Cardiac muscle cell (in vitro differentiated cells and primary cell): ENCODE measurements around the gene DIPK1A. TPM values are rescaled to one million over a fixed set of nuclear protein-coding genes. Genes with fewer than 3 reads are reported as not detected.

ENCODE experiments used
- DNase-seq, 2 donors: peaks; one replicate each; pipeline versions ENCODE4 v3.0.0 to v3.0.0-alpha.2; 2010 to 2017; ENCODE audit warnings: low read depth in 1 of 2, low spot score in 1 of 2
- H3K27ac ChIP-seq: fragments of 200-600 bp; sonication (generic); 2 replicates; pipeline ENCODE4 v1.5.1; 2016
- H3K27me3 ChIP-seq: fragments of 200-600 bp; sonication (generic); 2 replicates; pipeline ENCODE4 v1.6.0; 2016; ENCODE audit warnings: control low read depth
- H3K36me3 ChIP-seq: fragments of 200-600 bp; sonication (generic); 2 replicates; pipeline ENCODE4 v1.5.1; 2016; ENCODE audit warnings: control low read depth
- H3K4me1 ChIP-seq: fragments of 200-600 bp; sonication (generic); 2 replicates; pipeline ENCODE4 v1.8.1; 2017; ENCODE audit warnings: low read depth, mild to moderate bottlenecking, mixed run types
- H3K4me3 ChIP-seq: fragments of 200-600 bp; sonication (generic); 2 replicates; pipeline ENCODE4 v1.5.1; 2016; ENCODE audit warnings: mild to moderate bottlenecking
- H3K9me3 ChIP-seq: fragments of 200-600 bp; sonication (generic); 2 replicates; pipeline ENCODE4 v1.5.1; 2017; ENCODE audit warnings: low read depth, mild to moderate bottlenecking, control low read depth
- polyA plus RNA-seq: library from polyadenylated mRNA; unstranded; fragments of >200 nt; fragmentation: Nextera tagmentation; extraction: Ambion mirVana; gene quantifications from 2 replicates; pipeline ENCODE4 v1.2.1, GENCODE V29; 2016
- total RNA-seq: library from RNA; depleted of rRNA; stranded (reverse); fragments of >200 nt; gene quantifications from 2 replicates; pipeline ENCODE4 v1.2.3, GENCODE V29; 2016
- TF ChIP-seq, protein P1 (sequence below): IDR thresholded peaks from 2 replicates; pipeline ENCODE4 v1.5.1; 2012; ENCODE audit warnings: low read depth, mild to moderate bottlenecking, low read length

Gene DIPK1A
- total and polyA plus RNA-seq, 2 experiments from 2014 or later = 7.7 to 16.6 TPM

DNA sequence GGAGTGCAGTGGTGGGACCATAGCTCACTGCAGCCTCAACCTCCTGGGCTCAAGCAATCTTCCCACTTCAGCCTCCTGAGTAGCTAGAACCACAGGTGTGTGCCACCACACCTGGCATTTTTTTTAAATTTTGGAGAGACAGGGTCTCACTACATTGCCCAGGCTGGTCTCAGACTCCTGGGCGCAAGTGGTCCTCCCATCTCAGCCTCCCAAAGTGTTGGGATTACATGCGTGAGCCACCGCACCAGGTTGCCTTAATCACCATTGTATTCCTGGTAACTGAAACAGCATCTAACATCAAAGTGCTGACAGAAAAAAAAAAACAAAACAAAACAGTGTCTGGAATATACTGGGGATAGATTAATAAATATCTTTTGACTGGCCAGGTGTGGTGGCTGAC, 111.2 kb downstream of the DIPK1A start:
- no peak for DNase-seq
- H3K4me3 ChIP-seq = no peak overlapping the region
- peaks cover 3% of the 10 kb centered on the region for H3K36me3 ChIP-seq
- H3K4me1 ChIP-seq = no peaks in the 10 kb centered on the region
- H3K27me3 ChIP-seq = no peaks in the 10 kb centered on the region
- H3K27ac ChIP-seq = no peak overlapping the region
- TF ChIP-seq, protein P1, sequence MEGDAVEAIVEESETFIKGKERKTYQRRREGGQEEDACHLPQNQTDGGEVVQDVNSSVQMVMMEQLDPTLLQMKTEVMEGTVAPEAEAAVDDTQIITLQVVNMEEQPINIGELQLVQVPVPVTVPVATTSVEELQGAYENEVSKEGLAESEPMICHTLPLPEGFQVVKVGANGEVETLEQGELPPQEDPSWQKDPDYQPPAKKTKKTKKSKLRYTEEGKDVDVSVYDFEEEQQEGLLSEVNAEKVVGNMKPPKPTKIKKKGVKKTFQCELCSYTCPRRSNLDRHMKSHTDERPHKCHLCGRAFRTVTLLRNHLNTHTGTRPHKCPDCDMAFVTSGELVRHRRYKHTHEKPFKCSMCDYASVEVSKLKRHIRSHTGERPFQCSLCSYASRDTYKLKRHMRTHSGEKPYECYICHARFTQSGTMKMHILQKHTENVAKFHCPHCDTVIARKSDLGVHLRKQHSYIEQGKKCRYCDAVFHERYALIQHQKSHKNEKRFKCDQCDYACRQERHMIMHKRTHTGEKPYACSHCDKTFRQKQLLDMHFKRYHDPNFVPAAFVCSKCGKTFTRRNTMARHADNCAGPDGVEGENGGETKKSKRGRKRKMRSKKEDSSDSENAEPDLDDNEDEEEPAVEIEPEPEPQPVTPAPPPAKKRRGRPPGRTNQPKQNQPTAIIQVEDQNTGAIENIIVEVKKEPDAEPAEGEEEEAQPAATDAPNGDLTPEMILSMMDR = no peak
- H3K9me3 ChIP-seq = no peaks in the 10 kb centered on the region

DNA sequence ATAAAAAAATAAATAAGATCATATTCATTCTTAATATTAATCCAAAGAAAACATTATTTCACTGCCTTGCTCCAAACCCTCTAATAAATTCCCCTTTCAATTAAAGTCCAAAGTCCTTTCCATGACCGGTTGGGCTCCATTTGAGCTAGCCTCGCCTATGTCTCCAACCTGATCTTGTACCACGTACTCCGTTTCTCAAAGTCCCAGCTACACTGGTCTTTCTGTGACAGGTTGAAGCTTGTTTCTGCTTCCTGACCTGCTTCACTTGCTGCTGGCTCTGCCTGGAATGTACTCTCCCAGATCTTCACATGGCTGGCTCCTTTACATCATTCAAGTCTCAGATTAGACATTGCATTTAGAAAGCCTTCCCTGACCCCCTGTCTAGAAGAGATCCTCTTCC, 113.1 kb downstream of the DIPK1A start:
- no peak for DNase-seq
- Histone ChIP-seq H3K27me3 (no peaks in the 10 kb centered on the region), H3K36me3 (peaks cover 16% of the 10 kb centered on the region), H3K27ac (no peak overlapping the region), H3K4me1 (no peaks in the 10 kb centered on the region), H3K9me3 (no peaks in the 10 kb centered on the region), H3K4me3 (no peak overlapping the region)
- TF ChIP-seq, protein P1 = no peak

DNA sequence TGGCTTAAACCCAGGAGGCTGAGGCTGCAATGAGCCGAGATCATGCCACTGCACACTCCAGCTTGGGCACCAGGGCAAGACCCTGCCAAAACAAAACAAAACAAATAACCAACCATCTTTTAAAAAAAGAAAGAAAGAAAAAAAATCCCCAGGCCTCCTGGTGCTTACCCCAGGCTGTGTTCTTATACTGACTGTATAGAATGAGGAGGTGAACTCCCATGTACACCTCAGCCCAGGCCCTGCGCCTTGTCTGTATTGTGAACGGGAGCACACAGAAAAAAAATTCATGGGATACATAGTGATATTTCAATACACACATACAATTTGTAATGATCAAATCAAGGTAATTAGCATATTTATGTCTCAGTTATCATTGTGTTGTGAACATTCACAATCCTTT, 115.4 kb downstream of the DIPK1A start:
- H3K4me1 ChIP-seq = no peaks in the 10 kb centered on the region
- no peak for DNase-seq
- no peaks in the 10 kb centered on the region for H3K9me3 ChIP-seq
- no peaks in the 10 kb centered on the region for H3K27me3 ChIP-seq
- TF ChIP-seq, protein P1 = no peak
- no peak overlapping the region for H3K27ac ChIP-seq
- H3K36me3 ChIP-seq = peaks cover 39% of the 10 kb centered on the region
- no peak overlapping the region for H3K4me3 ChIP-seq

DNA sequence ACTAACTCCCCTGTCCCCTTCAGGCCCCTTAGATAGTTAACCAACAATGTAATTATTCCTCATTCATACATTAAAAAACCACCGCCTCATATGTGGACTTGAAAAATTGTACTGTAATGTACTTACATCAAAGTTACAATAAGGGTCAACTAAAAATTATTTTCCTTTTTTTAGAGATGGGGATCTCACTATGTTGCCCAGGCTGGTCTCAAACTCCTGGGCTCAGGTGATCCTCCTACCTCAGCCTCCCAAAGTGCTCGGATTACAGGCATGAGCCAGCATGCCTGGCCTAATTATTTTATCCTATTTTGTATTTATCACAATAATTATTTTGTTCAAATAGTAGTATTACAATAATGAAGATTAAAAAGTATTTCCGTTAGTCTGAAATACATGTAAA, 116.8 kb downstream of the DIPK1A start:
- TF ChIP-seq, protein P1 = no peak
- H3K36me3 ChIP-seq = peaks cover 49% of the 10 kb centered on the region
- DNase-seq = no peak
- no peak overlapping the region for H3K4me3 ChIP-seq
- no peaks in the 10 kb centered on the region for H3K4me1 ChIP-seq
- H3K9me3 ChIP-seq = no peaks in the 10 kb centered on the region
- H3K27me3 ChIP-seq = no peaks in the 10 kb centered on the region
- peak overlapping the region; percentile 27 for H3K27ac ChIP-seq

DNA sequence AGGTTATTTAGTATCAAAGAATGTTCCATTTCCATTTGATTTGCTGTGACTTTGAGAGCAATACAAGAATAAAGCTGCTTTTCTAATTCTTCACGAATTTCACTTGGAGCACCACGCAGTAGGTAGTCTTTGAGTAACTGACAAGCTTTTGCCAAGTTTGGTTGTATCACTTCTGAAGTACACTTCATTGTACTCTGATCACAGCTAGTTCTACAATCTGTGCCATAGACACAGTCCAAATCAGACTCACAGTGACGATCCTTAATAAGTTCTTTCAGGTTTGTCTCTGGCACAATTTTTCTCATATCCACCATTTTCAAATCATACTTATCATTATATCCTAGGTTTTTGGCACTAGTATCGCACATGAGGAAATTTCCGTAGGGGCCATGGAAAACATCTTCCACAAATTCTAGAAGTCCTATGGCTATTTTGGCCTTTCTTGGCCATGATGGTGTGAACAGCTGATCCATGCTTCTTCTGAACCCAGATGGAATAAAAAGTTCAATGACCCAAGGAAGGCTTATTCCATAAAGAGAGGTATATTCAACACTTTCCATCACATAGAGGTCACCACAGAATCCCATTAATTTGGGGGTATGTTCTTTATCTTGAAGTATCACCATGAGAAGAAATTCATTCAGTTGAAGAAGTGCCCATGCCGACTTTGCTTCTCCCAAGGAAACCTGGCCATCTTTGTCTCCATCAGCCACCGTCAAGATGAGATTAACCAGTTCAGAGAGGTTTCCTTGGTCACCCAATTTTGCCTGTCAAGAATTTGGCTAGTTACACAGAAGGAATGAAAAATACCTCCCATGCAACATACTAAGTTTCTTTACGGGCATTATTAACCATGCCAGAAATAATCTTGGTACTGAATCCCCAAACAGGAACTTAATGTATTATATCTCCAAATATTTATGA, 117.6 kb downstream of the DIPK1A start:
- H3K27ac ChIP-seq = peak overlapping the region; percentile 27
- TF ChIP-seq, protein P1 = no peak
- no peak for DNase-seq
- no peaks in the 10 kb centered on the region for H3K27me3 ChIP-seq
- H3K9me3 ChIP-seq = no peaks in the 10 kb centered on the region
- H3K4me3 ChIP-seq = no peak overlapping the region
- H3K4me1 ChIP-seq = no peaks in the 10 kb centered on the region
- H3K36me3 ChIP-seq = peaks cover 55% of the 10 kb centered on the region
